ENCODE results near the gene ROR1.

DNA sequence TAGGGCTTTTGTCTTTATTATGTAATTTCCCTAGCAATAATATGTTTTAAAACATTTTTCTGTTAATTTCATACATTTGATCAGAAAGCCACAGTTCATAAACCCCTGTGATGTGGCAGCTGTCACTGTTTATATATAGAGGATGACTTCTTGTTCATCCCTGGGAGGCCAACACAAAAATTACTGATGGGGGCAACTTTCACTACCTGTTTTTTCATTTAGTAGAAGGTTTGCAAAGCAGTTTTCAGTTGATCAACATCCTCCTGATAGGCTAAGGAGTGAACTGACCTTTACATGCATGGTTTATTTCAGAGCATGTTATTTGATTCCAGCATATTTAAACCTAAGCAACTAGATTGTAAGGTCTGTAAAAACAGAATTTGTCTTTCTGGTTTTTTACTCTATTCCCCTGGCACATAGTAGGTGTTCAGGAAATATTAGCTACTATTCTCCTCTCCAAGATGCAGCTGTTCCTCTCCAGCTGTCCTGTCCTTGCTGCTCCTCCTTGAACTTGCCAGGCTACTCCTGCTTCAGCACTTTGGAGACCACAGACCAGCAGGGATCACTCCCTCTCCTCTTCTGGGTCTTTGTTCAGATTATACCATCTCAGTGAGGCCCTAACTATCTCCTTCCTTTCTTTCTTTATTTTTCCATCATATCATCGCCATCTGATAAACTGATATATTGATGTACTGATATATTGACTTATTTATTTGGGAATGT is 54.7 kb downstream of the ROR1 start:
- no peak for TF ChIP-seq RAD21 (IDR thresholded peaks at IDR 0.05; ENCODE audit: low read length)
- TF ChIP-seq, protein P1, sequence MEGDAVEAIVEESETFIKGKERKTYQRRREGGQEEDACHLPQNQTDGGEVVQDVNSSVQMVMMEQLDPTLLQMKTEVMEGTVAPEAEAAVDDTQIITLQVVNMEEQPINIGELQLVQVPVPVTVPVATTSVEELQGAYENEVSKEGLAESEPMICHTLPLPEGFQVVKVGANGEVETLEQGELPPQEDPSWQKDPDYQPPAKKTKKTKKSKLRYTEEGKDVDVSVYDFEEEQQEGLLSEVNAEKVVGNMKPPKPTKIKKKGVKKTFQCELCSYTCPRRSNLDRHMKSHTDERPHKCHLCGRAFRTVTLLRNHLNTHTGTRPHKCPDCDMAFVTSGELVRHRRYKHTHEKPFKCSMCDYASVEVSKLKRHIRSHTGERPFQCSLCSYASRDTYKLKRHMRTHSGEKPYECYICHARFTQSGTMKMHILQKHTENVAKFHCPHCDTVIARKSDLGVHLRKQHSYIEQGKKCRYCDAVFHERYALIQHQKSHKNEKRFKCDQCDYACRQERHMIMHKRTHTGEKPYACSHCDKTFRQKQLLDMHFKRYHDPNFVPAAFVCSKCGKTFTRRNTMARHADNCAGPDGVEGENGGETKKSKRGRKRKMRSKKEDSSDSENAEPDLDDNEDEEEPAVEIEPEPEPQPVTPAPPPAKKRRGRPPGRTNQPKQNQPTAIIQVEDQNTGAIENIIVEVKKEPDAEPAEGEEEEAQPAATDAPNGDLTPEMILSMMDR (conservative IDR thresholded peaks at IDR 0.05; ENCODE audit: low read depth, low read length): no peak
- TF ChIP-seq POLR2A (IDR thresholded peaks at IDR 0.05; ENCODE audit: low read depth, low read length): no peak
- TF ChIP-seq RCOR1 (IDR thresholded peaks at IDR 0.05; ENCODE audit: insufficient replicate concordance, low read length): no peak
- no peak for TF ChIP-seq MXI1 (IDR thresholded peaks at IDR 0.05; ENCODE audit: borderline replicate concordance, low read depth, low read length)
- TF ChIP-seq, protein P2, sequence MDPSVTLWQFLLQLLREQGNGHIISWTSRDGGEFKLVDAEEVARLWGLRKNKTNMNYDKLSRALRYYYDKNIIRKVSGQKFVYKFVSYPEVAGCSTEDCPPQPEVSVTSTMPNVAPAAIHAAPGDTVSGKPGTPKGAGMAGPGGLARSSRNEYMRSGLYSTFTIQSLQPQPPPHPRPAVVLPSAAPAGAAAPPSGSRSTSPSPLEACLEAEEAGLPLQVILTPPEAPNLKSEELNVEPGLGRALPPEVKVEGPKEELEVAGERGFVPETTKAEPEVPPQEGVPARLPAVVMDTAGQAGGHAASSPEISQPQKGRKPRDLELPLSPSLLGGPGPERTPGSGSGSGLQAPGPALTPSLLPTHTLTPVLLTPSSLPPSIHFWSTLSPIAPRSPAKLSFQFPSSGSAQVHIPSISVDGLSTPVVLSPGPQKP (IDR thresholded peaks at IDR 0.05; ENCODE audit: borderline replicate concordance, low read depth, low read length): no peak
- no peak for TF ChIP-seq SMC3 (IDR thresholded peaks at IDR 0.05; ENCODE audit: low read depth, low read length)
- no peak for TF ChIP-seq CHD1 (IDR thresholded peaks at IDR 0.05; ENCODE audit: low read depth, low read length)
- TF ChIP-seq MAZ (IDR thresholded peaks at IDR 0.05; ENCODE audit: borderline replicate concordance, low read depth, low read length): no peak
- TF ChIP-seq RFX5 (IDR thresholded peaks at IDR 0.05; ENCODE audit: low read depth, low read length): no peak
- TF ChIP-seq, protein P3, sequence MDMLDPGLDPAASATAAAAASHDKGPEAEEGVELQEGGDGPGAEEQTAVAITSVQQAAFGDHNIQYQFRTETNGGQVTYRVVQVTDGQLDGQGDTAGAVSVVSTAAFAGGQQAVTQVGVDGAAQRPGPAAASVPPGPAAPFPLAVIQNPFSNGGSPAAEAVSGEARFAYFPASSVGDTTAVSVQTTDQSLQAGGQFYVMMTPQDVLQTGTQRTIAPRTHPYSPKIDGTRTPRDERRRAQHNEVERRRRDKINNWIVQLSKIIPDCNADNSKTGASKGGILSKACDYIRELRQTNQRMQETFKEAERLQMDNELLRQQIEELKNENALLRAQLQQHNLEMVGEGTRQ (IDR thresholded peaks at IDR 0.05; ENCODE audit: low read depth, low read length): no peak
- TF ChIP-seq BHLHE40 (IDR thresholded peaks at IDR 0.05; ENCODE audit: low read depth, low read length): no peak
